ENCODE data around the gene KCNQ1OT1. TPM values are rescaled to one million over a fixed set of nuclear protein-coding genes. Genes with fewer than 3 reads are reported as not detected.

Gene KCNQ1OT1
- total RNA-seq, 1 experiment from 2014 or later = 1.2 TPM

GRCh38 chr11:2700415-2701211 is 819 bp upstream of the KCNQ1OT1 start:
- Histone ChIP-seq H3K9me3 (ENCODE audit: control insufficient read depth, low read depth, low read length) (no peaks in the 10 kb centered on the region), H2AFZ (ENCODE audit: low read length) (no peak overlapping the region), H2BK20ac (ENCODE audit: low read depth, low read length, poor library complexity, severe bottlenecking) (no peak overlapping the region), H3K27me3 (ENCODE audit: insufficient read depth, low read length) (no peaks in the 10 kb centered on the region; the same call in 1 of the 2 replicates), H3K27ac (ENCODE audit: insufficient read length, low read depth, low read length) (no peak overlapping the region), H3K56ac (ENCODE audit: insufficient read length, low read depth, low read length) (no peak overlapping the region), H3K14ac (ENCODE audit: insufficient read depth, low read length) (no peak overlapping the region), H3K4me2 (ENCODE audit: insufficient read depth, insufficient read length, low read length) (peak overlapping the region; percentile 5), H3K18ac (ENCODE audit: insufficient read length, low read depth, low read length) (no peak overlapping the region), H4K20me1 (ENCODE audit: control insufficient read depth, insufficient read depth, insufficient read length) (no peaks in the 10 kb centered on the region), H3K79me1 (ENCODE audit: insufficient read depth, low read depth, low read length, poor library complexity, severe bottlenecking) (no peaks in the 10 kb centered on the region), H2BK12ac (ENCODE audit: insufficient read length, low read depth, low read length) (no peak overlapping the region), H3K9ac (ENCODE audit: extremely low read depth, insufficient read length, low read length) (no peak overlapping the region), H2BK15ac (ENCODE audit: low read depth, low read length) (no peak overlapping the region), H3K4ac (ENCODE audit: low read depth, low read length) (no peak overlapping the region), H3K4me1 (ENCODE audit: insufficient read depth, low read length) (peaks cover 3% of the 10 kb centered on the region; the same call in 1 of the 2 replicates), H3K79me2 (ENCODE audit: insufficient read depth, low read length) (no peaks in the 10 kb centered on the region; the same call in 1 of the 2 replicates), H3T11ph (ENCODE audit: low read length) (no peak overlapping the region), H3K23me2 (ENCODE audit: insufficient read length, low read depth, low read length, poor library complexity, severe bottlenecking) (peaks cover 7% of the 10 kb centered on the region), H4K91ac (ENCODE audit: insufficient read length, low read depth, low read length) (no peak overlapping the region), H2AK5ac (ENCODE audit: insufficient read length, low read length) (no peak overlapping the region), H4K8ac (replicated peaks; ENCODE audit: insufficient read length, low read depth, low read length) (no peak overlapping the region), H2BK120ac (ENCODE audit: low read depth, low read length, poor library complexity, severe bottlenecking) (no peak overlapping the region), H2BK5ac (ENCODE audit: insufficient read length, low read length) (no peak overlapping the region), H3K23ac (ENCODE audit: insufficient read length, low read depth, low read length) (no peak overlapping the region), H4K5ac (ENCODE audit: insufficient read length, low read depth, low read length) (no peak overlapping the region)
- Mint-ChIP-seq H3K27me3 (ENCODE audit: low read depth) (peaks cover 74% of the 10 kb centered on the region), H3K27ac (no peak overlapping the region), H3K4me1 (peaks cover 67 to 69% of the 10 kb centered on the region in 2 experiments), H3K9me3 (peaks cover 10 to 15% of the 10 kb centered on the region in 2 experiments), H3K36me3 (ENCODE audit: insufficient read depth in 1 of 3, low read depth in 3 of 3) (peaks cover 0 to 32% (median 16%) of the 10 kb centered on the region in 3 experiments; a peak in 6 of 7 replicates), H3K4me3 (peak overlapping the region; percentile 27 to 65)
- DNase-seq = peak; percentile 66
- no peak for TF ChIP-seq CTCF (conservative IDR thresholded peaks at IDR 0.05)
- no CpG with 5 or more reads among the region's 52 CpGs for WGBS (ENCODE audit: extremely low coverage, insufficient read length, low lambda C conversion rate)
